HG02623 (cell line): ENCODE measurements around the gene FGF13.

Experiments used
- ATAC-seq: cut with Tn5 transposase; IDR thresholded peaks from one replicate; pipeline ENCODE4 v1.9.1; 2021; ENCODE audit warnings: moderate library complexity; ENCODE audit not compliant: unreplicated experiment

FGF13 gene

DNA sequence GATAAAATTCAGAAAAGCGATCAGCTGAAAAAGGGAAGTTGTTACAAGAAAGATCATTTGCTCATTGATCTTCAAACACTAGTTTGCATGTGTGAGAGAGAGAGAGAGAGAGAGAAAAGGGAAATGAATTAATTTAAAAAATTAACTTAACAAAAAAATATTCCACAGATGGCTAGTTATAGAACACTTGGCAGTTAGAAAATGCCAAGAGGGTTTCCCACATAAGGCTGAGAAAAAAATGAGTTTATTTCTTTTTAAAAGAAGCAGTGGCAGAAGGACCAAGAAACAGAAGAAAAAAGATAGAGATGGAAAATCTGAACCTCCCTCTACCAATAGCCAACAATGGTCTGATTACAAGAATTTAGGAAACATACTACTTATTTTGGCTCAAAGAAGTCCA, 47.1 kb downstream of the FGF13 start:
- no peak for ATAC-seq

- no peak for ATAC-seq
Observed at GRCh38 chrX:138664016-138664415, 47.5 kb downstream of the FGF13 start.

DNA sequence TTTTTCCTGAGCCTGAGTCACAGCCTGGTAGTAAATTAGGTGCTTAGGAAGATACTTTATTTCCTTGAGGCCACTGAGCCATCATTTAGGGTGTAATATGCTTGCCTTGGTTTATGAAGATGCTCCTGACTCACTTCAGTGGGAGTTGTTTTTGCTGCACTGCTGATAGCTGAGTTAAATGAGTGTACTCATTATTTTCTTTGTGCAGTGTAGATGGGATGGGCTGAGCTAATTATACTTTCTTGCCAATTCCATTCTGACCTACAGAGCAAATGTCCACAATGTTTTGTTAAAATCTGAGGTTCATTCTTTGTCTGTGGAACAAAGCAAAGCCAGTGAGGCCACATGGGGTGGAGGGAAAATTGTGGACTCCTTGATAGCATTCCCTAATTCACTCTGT, 60.0 kb downstream of the FGF13 start:
- ATAC-seq, result no peak

DNA sequence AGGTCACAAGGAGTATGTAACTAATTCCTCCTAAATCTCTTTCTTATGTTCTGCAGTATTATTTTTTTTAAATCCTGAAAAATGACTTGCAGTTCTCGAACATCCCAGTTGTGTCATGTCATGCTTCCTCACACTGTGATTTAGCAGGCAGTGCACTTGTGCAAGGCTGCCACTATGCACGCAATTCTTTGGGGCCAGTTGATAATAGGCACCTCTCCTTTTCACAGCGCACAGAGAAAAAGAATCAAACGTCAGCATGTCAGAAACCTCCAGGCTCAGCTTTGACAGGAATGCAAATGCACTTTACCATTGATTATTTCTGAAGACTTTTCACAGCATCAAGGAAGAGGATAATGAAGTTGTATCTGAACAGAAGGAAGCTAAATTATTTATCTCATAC, 62.9 kb downstream of the FGF13 start:
- no peak for ATAC-seq

DNA sequence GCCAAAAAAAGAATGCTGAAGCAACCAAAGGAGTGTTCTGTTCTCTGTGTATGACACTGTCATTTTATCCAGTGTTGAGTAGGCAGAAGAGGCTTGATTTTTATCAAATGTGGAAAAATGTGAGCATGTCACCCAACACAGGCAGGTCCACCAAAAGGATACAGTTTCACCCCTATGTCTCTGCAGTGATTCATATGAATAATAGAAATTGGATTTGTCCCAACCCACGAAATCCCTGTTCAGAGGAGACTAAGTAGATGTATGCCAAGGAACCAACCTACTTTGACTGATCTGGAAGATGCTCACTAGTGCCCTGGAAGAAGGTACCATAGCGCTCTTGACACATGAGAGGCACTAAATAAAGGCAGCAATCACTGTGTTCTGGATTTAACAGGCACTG, 72.5 kb downstream of the FGF13 start:
- ATAC-seq, result no peak
